ENCODE results near the gene ABI3. TPM values are rescaled to one million over a fixed set of nuclear protein-coding genes. Genes with fewer than 3 reads are reported as not detected.

ABI3 gene
- total RNA-seq, 6 donors from 2014 or later, result 8.5 to 38.4 (median 27.3) TPM

- ATAC-seq (ENCODE audit: low FRiP score in 2 of 2), result no peak
- WGBS, 2 donors, result 44 to 86% methylated on average over 2 to 3 of the region's 3 CpGs
- H3K9me3 ChIP-seq, result no peaks in the 10 kb centered on the region
- peaks cover 0 to 15% (median 6%) of the 10 kb centered on the region in 4 donors for H3K27me3 ChIP-seq
- H3K4me1 ChIP-seq, result peaks cover 32 to 56% (median 38%) of the 10 kb centered on the region in 4 donors
- H3K27ac ChIP-seq, result no peak overlapping the region
- no peak for DNase-seq
- H3K4me3 ChIP-seq, result no peak overlapping the region
- peaks cover 0 to 11% (median 0%) of the 10 kb centered on the region in 4 donors for H3K36me3 ChIP-seq
- no peak for TF ChIP-seq CTCF (IDR thresholded peaks at IDR 0.05)
- TF ChIP-seq EP300 (IDR thresholded peaks at IDR 0.05), result no peak
- TF ChIP-seq POLR2A (IDR thresholded peaks at IDR 0.05), result no peak
- TF ChIP-seq POLR2AphosphoS5 (IDR thresholded peaks at IDR 0.05), result no peak
Measured at GRCh38 chr17:49226771-49227435, 16.4 kb downstream of the ABI3 start.

- peaks cover 32 to 56% (median 38%) of the 10 kb centered on the region in 4 donors for H3K4me1 ChIP-seq
- H3K9me3 ChIP-seq, result no peaks in the 10 kb centered on the region
- ATAC-seq (ENCODE audit: low FRiP score in 2 of 2), result peak; percentile 54 to 70
- WGBS, 2 donors, result 24 to 29% methylated on average over 5 of the region's 5 CpGs
- no peak for TF ChIP-seq EP300 (IDR thresholded peaks at IDR 0.05)
- TF ChIP-seq CTCF (IDR thresholded peaks at IDR 0.05), result peak; percentile 68 to 83 (median 75)
- H3K27ac ChIP-seq, result no peak overlapping the region
- H3K36me3 ChIP-seq, result peaks cover 0 to 4% (median 0%) of the 10 kb centered on the region in 4 donors
- H3K4me3 ChIP-seq, result no peak overlapping the region
- peak in 1 of 2 donors; percentile 80 for DNase-seq
- peaks cover 0 to 15% (median 6%) of the 10 kb centered on the region in 4 donors for H3K27me3 ChIP-seq
Measured at GRCh38 chr17:49227436-49228261, 17.1 kb downstream of the ABI3 start.

- Histone ChIP-seq H3K36me3 (no peaks in the 10 kb centered on the region), H3K4me1 (peaks cover 22 to 43% (median 26%) of the 10 kb centered on the region in 4 donors), H3K27ac (no peak overlapping the region), H3K27me3 (peaks cover 0 to 15% (median 5%) of the 10 kb centered on the region in 4 donors), H3K9me3 (no peaks in the 10 kb centered on the region), H3K4me3 (peak overlapping the region in 3 of 4 donors; percentile 50 to 62 (median 59))
- no peak for TF ChIP-seq EP300 (IDR thresholded peaks at IDR 0.05)
- no peak for TF ChIP-seq POLR2AphosphoS5 (IDR thresholded peaks at IDR 0.05)
- TF ChIP-seq POLR2A (IDR thresholded peaks at IDR 0.05), result no peak
- TF ChIP-seq CTCF (IDR thresholded peaks at IDR 0.05), result no peak
- ATAC-seq (ENCODE audit: low FRiP score in 2 of 2) (no peak), DNase-seq (no peak)
- WGBS, 2 donors, result 64 to 70% methylated on average over 6 of the region's 6 CpGs
Measured at GRCh38 chr17:49229076-49229804, 18.7 kb downstream of the ABI3 start.

GRCh38 chr17:49229805-49230600 is 19.5 kb downstream of the ABI3 start:
- Histone ChIP-seq H3K27me3 (peaks cover 0 to 11% (median 0%) of the 10 kb centered on the region in 4 donors), H3K4me3 (peak overlapping the region; percentile 50 to 62 (median 60)), H3K36me3 (no peaks in the 10 kb centered on the region), H3K9me3 (no peaks in the 10 kb centered on the region), H3K4me1 (peaks cover 14 to 35% (median 19%) of the 10 kb centered on the region in 4 donors), H3K27ac (peak overlapping the region in 2 of 4 donors; percentile 72 to 83)
- ATAC-seq (ENCODE audit: low FRiP score in 2 of 2) (no peak), DNase-seq (peak in 1 of 2 donors; percentile 86)
- WGBS, 2 donors, result 6 to 18% methylated on average over 13 to 27 of the region's 36 CpGs
- TF ChIP-seq CTCF (IDR thresholded peaks at IDR 0.05) (no peak), POLR2A (IDR thresholded peaks at IDR 0.05) (no peak), EP300 (IDR thresholded peaks at IDR 0.05) (no peak), POLR2AphosphoS5 (IDR thresholded peaks at IDR 0.05) (no peak)
